DMS 273 (cell line): ENCODE measurements around the gene MRGPRX2.

ENCODE experiments used
- DNase-seq: peaks from one replicate; lab custom pipeline; 2025; ENCODE audit not compliant: unreplicated experiment; lab: John Stamatoyannopoulos, UW

The MRGPRX2 gene

DNA sequence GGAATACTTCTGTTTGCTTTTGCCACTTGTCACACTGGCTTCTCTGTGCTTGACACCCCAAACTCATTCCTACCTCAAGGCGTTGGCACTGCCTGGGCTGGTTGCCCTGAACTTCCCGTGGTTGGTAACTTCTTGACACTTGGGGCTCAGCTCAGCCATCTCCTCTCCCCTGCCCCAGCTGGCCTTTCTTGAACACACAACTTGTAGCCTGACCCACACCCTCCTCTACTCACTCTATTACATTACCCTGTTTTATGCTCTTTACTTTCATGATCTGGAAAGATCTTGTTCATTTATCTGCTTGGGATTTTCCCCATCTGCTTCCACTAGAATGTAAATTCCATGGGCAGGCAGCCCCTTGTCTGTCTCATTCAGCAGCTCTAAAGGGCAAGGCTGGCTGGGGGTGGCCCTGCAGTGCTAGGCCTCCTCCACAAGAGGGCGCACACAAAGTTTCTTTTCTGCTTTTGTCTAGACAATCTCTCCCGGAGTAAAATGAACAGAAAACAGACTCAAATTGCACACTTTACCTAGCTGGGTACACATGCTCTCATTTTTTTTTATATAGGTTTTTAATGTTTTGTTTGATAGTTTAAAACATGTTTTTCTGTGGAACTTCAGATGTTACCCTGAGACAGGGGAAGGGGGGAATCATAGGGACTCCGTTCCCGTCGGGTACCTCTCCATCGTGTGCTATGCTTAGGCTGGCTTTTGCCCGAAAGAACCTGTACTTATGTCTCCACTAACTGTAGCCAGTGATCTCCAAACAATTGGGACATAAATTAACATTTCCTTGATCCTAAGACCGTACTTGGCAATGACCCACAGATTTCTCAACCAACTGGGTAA lies 16.4 kb upstream of the MRGPRX2 start:
- DNase-seq, result peak; percentile 64

GRCh38 chr11:19075636-19076035 lies 15.1 kb upstream of the MRGPRX2 start:
- DNase-seq, result no peak

DNA sequence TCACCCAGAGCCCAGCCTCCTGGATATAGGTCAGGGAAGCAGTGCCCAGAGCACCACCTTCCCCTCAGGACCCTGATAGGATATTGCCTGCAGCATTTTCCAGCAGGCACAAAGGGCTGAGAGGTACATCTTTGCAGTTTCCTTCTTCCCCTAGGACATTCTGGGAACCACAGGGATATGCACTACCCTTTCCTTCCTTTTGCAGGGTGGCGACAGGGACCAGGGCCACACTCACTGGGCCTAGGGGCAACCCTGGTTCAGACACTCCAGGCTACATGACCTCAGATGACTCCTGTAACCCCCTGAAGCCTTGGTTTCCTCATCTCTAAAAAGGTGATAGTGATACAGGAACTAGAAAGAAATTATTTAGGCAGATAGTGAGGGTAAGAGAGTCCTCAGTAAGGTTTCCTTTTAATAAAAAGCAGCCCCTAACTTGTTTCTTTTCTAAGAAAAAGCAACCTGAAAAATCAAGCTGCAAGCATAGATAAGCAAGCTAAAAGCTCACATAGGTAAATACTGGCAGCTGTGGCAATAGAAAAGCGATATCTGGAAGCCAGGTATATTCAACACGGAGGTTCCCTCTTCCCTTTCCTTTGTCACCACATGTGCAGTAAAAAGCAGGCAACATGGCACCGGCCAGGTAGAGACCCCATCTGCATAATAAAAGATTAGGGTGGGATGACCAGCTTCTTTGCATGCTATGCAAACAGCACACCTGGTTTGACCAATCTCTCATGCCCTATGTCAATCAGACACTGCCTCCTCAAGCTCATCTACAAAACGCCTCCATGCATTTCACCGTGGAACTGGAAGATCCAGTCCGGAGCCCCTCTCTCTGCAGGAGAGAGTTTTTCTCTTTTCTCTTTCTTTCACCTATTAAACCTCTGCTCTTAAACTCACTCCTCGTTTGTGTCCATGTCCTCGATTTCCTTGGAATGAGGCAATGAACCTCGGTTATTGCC lies 13.2 kb upstream of the MRGPRX2 start:
- DNase-seq, result no peak

DNA sequence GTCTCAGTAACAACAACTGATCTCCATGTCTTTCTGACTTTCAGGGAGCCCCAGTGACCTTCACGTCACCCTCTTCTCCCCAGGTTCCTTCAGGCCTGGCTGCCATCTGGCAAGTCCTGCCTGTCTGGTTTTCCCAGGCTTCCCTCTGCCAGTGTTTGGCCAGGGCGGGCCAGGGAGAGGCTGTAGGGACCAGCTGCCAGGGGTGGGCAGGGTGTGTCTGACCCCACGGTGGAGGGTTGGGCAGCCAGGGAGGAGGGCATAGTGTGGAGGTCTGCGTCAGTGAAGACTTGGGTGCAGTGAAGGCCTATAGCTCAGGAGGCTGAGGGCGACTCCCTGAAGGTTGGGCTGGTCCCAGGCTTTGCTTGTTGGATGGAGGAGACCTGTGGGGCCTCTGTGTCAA lies 11.9 kb upstream of the MRGPRX2 start:
- DNase-seq, result peak; percentile 35

- peak; percentile 88 for DNase-seq
Observed at GRCh38 chr11:19071255-19071654, 10.7 kb upstream of the MRGPRX2 start.

DNA sequence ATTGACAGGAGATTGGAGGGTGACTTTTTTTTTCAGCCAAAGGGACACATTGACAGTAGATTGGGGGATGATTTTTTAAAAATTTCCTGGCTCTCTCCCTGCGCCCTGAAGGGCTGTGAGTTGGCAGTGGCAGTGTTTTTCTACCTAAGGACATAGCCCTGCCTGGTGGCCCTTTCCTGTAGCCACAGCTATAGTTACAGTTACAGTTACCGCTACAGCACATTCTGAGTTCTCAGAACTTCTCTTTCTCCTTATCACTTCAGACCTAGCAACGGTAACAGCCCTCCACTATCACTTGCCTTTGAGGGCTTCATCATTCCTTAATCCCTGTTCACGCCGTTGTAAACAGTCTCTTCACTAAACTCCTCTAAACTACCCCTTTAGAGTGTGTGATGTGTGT lies 684 bp downstream of the MRGPRX2 start:
- DNase-seq, result no peak

DNA sequence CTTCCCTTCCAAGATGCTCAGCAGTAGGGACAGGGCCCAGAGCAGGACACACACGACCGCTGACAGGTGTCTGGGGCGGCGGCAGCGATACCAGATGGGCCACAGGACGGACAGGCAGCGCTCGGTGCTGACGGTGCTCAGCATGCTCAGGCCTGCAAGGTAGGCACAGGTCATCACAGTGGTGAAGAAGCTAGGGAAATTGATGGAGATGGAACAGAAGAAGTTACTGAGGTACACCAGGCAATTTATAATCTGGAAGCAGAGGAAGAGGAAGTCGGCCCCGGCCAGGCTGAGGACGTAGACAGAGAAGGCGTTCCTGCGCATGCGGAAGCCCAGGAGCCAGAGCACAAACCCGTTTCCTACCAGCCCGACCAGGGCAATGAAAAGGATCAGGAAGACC lies 4.6 kb downstream of the MRGPRX2 start:
- no peak for DNase-seq

- no peak for DNase-seq
Observed at GRCh38 chr11:19055016-19055415, 5.5 kb downstream of the MRGPRX2 start.

GRCh38 chr11:19053909-19054308 lies 6.6 kb downstream of the MRGPRX2 start:
- no peak for DNase-seq

GRCh38 chr11:19050281-19050680 lies 10.2 kb downstream of the MRGPRX2 start:
- DNase-seq, result no peak

- DNase-seq, result no peak
Observed at GRCh38 chr11:19049351-19049750, 11.2 kb downstream of the MRGPRX2 start.

DNA sequence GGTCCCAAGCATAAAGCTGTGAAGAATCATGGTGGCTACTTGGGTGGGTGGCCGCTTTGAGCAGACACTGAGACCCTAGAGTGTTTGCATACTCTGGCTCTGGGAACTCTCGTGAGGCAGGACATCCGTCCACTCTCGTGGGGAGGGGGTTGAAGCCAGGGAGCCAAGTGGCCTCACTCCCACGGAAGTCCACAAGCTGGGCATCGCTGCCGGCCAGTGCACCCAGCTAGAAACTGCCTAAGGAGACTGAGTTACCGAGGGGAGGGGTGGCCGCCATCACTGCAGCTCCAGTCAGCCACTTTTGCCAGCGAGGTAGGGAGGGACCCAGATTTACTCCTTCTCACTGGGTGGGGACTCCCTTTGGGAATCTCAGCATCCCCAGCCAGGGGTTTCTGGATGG lies 20.5 kb downstream of the MRGPRX2 start:
- DNase-seq, result no peak

GRCh38 chr11:19039409-19039808 lies 21.1 kb downstream of the MRGPRX2 start:
- no peak for DNase-seq

GRCh38 chr11:19032990-19033389 lies 27.5 kb downstream of the MRGPRX2 start:
- DNase-seq, result no peak

DNA sequence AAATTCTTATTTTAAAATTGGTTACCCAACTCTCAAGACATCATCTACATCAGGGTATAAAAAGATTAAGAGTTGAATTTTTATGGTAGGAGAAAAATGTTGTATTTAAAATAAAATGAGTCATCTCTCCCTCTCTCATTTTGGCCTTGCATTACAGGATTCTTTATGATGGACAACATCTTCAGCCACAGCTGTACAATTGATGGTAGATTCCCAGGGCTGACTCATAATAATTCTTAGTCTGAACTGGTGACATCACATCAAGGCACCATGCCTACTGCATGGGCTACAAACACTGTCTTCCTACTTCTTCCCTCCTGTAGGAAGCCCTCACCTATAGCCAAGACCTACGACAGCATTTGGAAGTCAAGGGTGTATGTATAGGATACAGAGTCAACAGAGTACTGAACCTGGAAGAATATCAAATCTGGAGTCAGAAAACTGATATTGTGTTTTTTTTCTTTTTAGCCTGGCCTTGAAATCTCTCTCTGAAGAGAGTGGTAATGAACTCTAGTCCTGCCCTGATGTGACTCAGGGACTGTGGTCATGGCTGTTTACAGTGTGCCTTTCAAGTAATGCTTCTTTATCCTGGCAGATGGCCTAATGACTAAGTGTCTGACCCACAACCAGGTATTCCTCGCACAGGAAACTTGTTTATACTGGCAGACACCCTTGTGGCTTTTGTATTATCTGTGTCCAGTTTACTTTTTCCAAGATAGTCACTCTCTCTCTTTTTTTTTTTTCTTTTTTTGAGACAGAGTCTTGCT lies 32.5 kb downstream of the MRGPRX2 start:
- DNase-seq, result no peak

- DNase-seq, result no peak
Observed at GRCh38 chr11:19026862-19027261, 33.7 kb downstream of the MRGPRX2 start.

DNA sequence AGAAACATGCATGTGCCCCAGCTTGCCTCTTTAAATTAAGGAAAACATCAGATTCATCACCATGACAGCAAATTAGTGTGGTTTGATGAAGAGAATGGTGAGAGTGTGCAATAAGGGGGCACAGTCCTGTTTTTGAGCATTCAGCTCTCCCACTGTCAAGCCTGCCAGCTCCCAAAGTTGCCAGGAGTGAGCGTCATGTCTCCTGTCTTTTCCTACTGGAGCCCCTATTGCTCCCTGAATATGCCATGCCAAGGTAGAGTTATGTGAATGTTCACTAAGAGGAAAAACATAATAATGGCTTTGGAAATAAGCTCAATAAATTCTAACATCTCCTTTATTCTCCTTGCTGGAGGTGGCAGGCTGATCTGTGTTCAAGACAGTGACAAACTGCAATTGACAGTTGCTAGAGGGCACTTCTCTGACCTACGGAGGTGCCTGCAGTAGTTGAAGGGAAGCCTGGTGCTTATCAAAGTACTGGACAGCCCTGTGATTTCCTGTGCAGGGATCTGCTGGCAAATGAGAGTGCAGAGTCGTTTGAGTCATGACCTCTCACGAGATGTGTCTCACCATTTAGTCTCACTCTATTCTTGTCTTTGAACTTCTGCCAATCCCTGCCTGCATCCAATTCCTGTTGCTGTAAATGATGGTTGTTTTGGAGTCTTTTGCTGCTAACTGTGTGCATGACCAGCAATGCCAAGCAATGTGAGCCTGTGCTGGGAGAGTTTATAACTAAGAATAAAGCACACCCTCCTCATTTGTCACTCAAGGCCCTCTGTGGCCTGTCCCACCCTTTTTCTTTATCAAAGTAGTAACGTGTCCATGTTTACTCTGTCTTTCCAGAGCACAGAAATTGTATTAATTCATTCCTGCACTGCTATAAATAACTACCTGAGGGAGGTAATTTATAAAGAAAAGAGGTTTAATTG lies 34.8 kb downstream of the MRGPRX2 start:
- DNase-seq, result no peak

DNA sequence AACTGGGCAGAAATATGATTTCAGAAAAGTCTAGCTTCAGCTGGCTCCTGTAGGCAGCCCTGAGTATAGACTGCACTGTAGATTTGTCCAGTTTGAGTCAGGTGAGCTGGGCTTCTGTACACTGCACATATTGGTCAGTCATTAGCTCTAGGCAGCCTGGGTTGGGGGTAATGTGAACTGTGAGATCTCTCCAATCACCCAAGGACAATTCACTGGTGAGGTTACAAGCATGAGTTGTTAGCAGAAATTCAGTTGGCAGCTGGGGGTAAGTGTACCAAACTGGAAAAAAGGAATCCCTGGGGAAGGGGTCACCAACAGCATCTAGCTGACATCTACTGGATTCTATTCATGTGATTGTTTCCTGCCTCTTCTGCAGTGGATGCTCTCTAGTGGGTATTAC lies 39.7 kb downstream of the MRGPRX2 start:
- no peak for DNase-seq

- no peak for DNase-seq
Observed at GRCh38 chr11:19018901-19019300, 41.6 kb downstream of the MRGPRX2 start.

GRCh38 chr11:19013181-19013857 lies 47.2 kb downstream of the MRGPRX2 start:
- DNase-seq, result peak; percentile 1
